ENCODE results near the gene BAZ2B. TPM values are rescaled to one million over a fixed set of nuclear protein-coding genes. Genes with fewer than 3 reads are reported as not detected.
A peak's percentile ranks its signal among the peaks of the same experiment; 100 is the strongest.

The BAZ2B gene
- total RNA-seq, 2 experiments from 2014 or later, result 3.7 to 11.8 TPM

- TSS peak; percentile 87 for BruUV-seq (replicated peaks)
- TF ChIP-seq, protein P1, sequence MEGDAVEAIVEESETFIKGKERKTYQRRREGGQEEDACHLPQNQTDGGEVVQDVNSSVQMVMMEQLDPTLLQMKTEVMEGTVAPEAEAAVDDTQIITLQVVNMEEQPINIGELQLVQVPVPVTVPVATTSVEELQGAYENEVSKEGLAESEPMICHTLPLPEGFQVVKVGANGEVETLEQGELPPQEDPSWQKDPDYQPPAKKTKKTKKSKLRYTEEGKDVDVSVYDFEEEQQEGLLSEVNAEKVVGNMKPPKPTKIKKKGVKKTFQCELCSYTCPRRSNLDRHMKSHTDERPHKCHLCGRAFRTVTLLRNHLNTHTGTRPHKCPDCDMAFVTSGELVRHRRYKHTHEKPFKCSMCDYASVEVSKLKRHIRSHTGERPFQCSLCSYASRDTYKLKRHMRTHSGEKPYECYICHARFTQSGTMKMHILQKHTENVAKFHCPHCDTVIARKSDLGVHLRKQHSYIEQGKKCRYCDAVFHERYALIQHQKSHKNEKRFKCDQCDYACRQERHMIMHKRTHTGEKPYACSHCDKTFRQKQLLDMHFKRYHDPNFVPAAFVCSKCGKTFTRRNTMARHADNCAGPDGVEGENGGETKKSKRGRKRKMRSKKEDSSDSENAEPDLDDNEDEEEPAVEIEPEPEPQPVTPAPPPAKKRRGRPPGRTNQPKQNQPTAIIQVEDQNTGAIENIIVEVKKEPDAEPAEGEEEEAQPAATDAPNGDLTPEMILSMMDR (conservative IDR thresholded peaks at IDR 0.05; ENCODE audit: low read length), result no peak
- no peak for TF ChIP-seq EZH2phosphoT487 (IDR thresholded peaks at IDR 0.05; ENCODE audit: borderline replicate concordance, low read depth, low read length)
- Histone ChIP-seq H3K27ac (ENCODE audit: low read depth, low read length, poor library complexity, severe bottlenecking) (no peak overlapping the region), H3K36me3 (ENCODE audit: insufficient read depth, low read length) (no peaks in the 10 kb centered on the region), H3K4me2 (ENCODE audit: low read length) (peak overlapping the region; percentile 83), H3K4me3 (ENCODE audit: low read depth, low read length, poor library complexity, severe bottlenecking) (peak overlapping the region; percentile 73), H3K9me2 (ENCODE audit: insufficient read depth, low read length) (no peaks in the 10 kb centered on the region), H3K79me2 (ENCODE audit: insufficient read depth, low read depth, low read length) (no peaks in the 10 kb centered on the region), H3K9me3 (ENCODE audit: low read length) (no peaks in the 10 kb centered on the region), H4K20me1 (ENCODE audit: insufficient read depth, low read length) (no peaks in the 10 kb centered on the region), H2AFZ (ENCODE audit: low read length) (peak overlapping the region; percentile 98), H3K4me1 (ENCODE audit: insufficient read depth, low read length, poor library complexity, severe bottlenecking) (peaks cover 7% of the 10 kb centered on the region)
- ChIA-PET POLR2A (interaction anchor here (0.5 to 1.7 kb wide), 10 partner anchors 8 to 435 kb away, joined by 3 to 7 read pairs (median 3); no protein-coding TSS in a partner anchor), CTCF (ENCODE audit: unreplicated experiment) (no interaction called here)
- intact Hi-C loops (cut with micrococcal nuclease; ENCODE audit: unreplicated experiment), result loop anchor here (2.0 to 5.0 kb wide), 2 partner anchors 426 to 1410 kb away; partner anchors contain the start of genes ACVR1 and MARCHF7
- peak; percentile 97 for DNase-seq (ENCODE audit: low spot score)
Observed at GRCh38 chr2:159286709-159287441, 329.5 kb downstream of the BAZ2B start.

- H3K4me1 ChIP-seq (ENCODE audit: insufficient read depth, low read length, poor library complexity, severe bottlenecking), result peaks cover 7% of the 10 kb centered on the region
- no peaks in the 10 kb centered on the region for H3K9me2 ChIP-seq (ENCODE audit: insufficient read depth, low read length)
- H2AFZ ChIP-seq (ENCODE audit: low read length), result peak within 1 kb of the TSS; percentile 98
- H3K27ac ChIP-seq (ENCODE audit: low read depth, low read length, poor library complexity, severe bottlenecking), result no peak within 1 kb of the TSS
- TF ChIP-seq, protein P1 (conservative IDR thresholded peaks at IDR 0.05; ENCODE audit: low read length), result no peak
- TF ChIP-seq EZH2phosphoT487 (IDR thresholded peaks at IDR 0.05; ENCODE audit: borderline replicate concordance, low read depth, low read length), result no peak
- intact Hi-C loops (cut with micrococcal nuclease; ENCODE audit: unreplicated experiment), result loop anchor here (2.0 to 5.0 kb wide), 2 partner anchors 427 to 1409 kb away; partner anchors contain the start of genes ACVR1 and MARCHF7
- H3K4me3 ChIP-seq (ENCODE audit: low read depth, low read length, poor library complexity, severe bottlenecking), result peak within 1 kb of the TSS; percentile 73
- BruUV-seq (replicated peaks), result no TSS peak
- no peaks in the 10 kb centered on the region for H4K20me1 ChIP-seq (ENCODE audit: insufficient read depth, low read length)
- CTCF ChIA-PET (ENCODE audit: unreplicated experiment), result no interaction called here
- no peak for DNase-seq (ENCODE audit: low spot score)
- H3K36me3 ChIP-seq (ENCODE audit: insufficient read depth, low read length), result no peaks in the 10 kb centered on the region
- H3K4me2 ChIP-seq (ENCODE audit: low read length), result peak within 1 kb of the TSS; percentile 83
- no peaks in the 10 kb centered on the region for H3K79me2 ChIP-seq (ENCODE audit: insufficient read depth, low read depth, low read length)
- POLR2A ChIA-PET, result interaction anchor here (0.6 to 1.6 kb wide), 7 partner anchors 10 to 436 kb away, joined by 3 to 7 read pairs (median 3); partner anchors contain the start of gene MARCHF7
- no peaks in the 10 kb centered on the region for H3K9me3 ChIP-seq (ENCODE audit: low read length)
Observed at GRCh38 chr2:159285929-159286708, 330.2 kb downstream of the BAZ2B start, which contains the start of gene WDSUB1. Gene WDSUB1, minus strand, starts transcription at chr2:159286703. Its CDS starts 3,634 bp downstream, at chr2:159283069.
